HepG2 (cell line): ENCODE data around the gene TUT7. TPM values are rescaled to one million over a fixed set of nuclear protein-coding genes. Genes with fewer than 3 reads are reported as not detected.

Source experiments
- BRF2 ChIP-seq: sonication (generic); formaldehyde crosslinking; IDR thresholded peaks from 2 replicates; pipeline ENCODE4 v1.8.1; 2022; ENCODE audit warnings: mild to moderate bottlenecking, missing genetic modification reagents
- CHD2 ChIP-seq: IDR thresholded peaks from 2 replicates; pipeline ENCODE4 v1.6.1; 2011; ENCODE audit warnings: low read depth, low read length, improper control_type of control experiment
- DDIT3 ChIP-seq: sonication (generic); formaldehyde crosslinking; IDR thresholded peaks from 2 replicates; pipeline ENCODE4 v1.4.0; 2020; ENCODE audit warnings: mild to moderate bottlenecking, missing genetic modification reagents
- FOSL2 ChIP-seq: sonication (generic); formaldehyde crosslinking; IDR thresholded peaks from 2 replicates; pipeline ENCODE4 v1.4.0; 2020; ENCODE audit warnings: missing genetic modification reagents
- FUBP1 ChIP-seq: sonication (generic); formaldehyde crosslinking; IDR thresholded peaks from 2 replicates; pipeline ENCODE4 v1.5.1; 2020; ENCODE audit warnings: missing genetic modification reagents, mild to moderate bottlenecking, borderline replicate concordance
- HDAC1 ChIP-seq: sonication (generic); formaldehyde crosslinking; IDR thresholded peaks from 2 replicates; pipeline ENCODE4 v1.5.1; 2020; ENCODE audit warnings: mild to moderate bottlenecking, missing genetic modification reagents
- HNF1A ChIP-seq, 2 experiments: sonication (generic) in 1 of 2; formaldehyde crosslinking in 1 of 2; IDR thresholded peaks; 2 replicates each; pipeline versions ENCODE4 v1.4.0 to v1.6.1; 2016 to 2020; ENCODE audit warnings: borderline replicate concordance in 1 of 2, low read depth in 1 of 2, mild to moderate bottlenecking in 1 of 2, missing genetic modification reagents in 1 of 2
- MXD3 ChIP-seq: IDR thresholded peaks from 2 replicates; pipeline ENCODE4 v1.6.1; 2016; ENCODE audit warnings: mild to moderate bottlenecking, missing biosample characterization, missing genetic modification reagents
- NFKBIZ ChIP-seq: IDR thresholded peaks from 2 replicates; pipeline ENCODE4 v1.6.1; 2018; ENCODE audit warnings: missing genetic modification reagents, missing compliant biosample characterization
- PHF21A ChIP-seq: sonication (generic); formaldehyde crosslinking; IDR thresholded peaks from 2 replicates; pipeline ENCODE4 v1.5.0; 2020; ENCODE audit warnings: mild to moderate bottlenecking, missing genetic modification reagents
- POGZ ChIP-seq: sonication (generic); formaldehyde crosslinking; IDR thresholded peaks from 2 replicates; pipeline ENCODE4 v1.4.0; 2020; ENCODE audit warnings: mild to moderate bottlenecking, missing genetic modification reagents
- RNF2 ChIP-seq: fragments of 450-650 bp; conservative IDR thresholded peaks from 2 replicates; pipeline ENCODE4 v1.6.1; 2016; ENCODE audit warnings: low read depth
- SRF ChIP-seq: IDR thresholded peaks from 2 replicates; pipeline ENCODE4 v1.6.1; 2011; ENCODE audit warnings: mild to moderate bottlenecking, low read depth, low read length, moderate library complexity
- ZNF431 ChIP-seq: sonication (generic); formaldehyde crosslinking; IDR thresholded peaks from 2 replicates; pipeline ENCODE4 v1.9.0; 2022; ENCODE audit warnings: missing genetic modification reagents, low read depth, mild to moderate bottlenecking, borderline replicate concordance
- polyA plus RNA-seq, 8 experiments: library from polyadenylated mRNA; depleted of rRNA in 3 of 8; stranded (reverse) in 7 of 8; unstranded in 1 of 8; fragments of >200 nt; fragmentation: Illumina TruSeq in 4 of 8; extraction: Trizol in 4 of 8; gene quantifications; 2 replicates each; pipeline versions ENCODE4 v1.2.1 to v1.2.3, GENCODE V29; 2011 to 2016; ENCODE audit warnings: low read depth in 4 of 8, missing spikeins in 1 of 8, mixed read lengths in 1 of 8; ENCODE audit not compliant: insufficient read depth in 1 of 8
- total RNA-seq, 5 experiments: library from RNA; depleted of rRNA; stranded (reverse); fragments of >200 nt; fragmentation: Illumina TruSeq; extraction: Trizol; gene quantifications; 2 replicates each; pipeline ENCODE4 v1.2.3, GENCODE V29; 2016; ENCODE audit warnings: low read depth in 1 of 5
- TF ChIP-seq, protein P1 (sequence below): sonication (generic); formaldehyde crosslinking; IDR thresholded peaks from 2 replicates; pipeline ENCODE4 v1.8.1; 2023; ENCODE audit warnings: missing genetic modification reagents, inconsistent platforms, borderline replicate concordance
- TF ChIP-seq, protein P2 (sequence below): sonication (generic); formaldehyde crosslinking; IDR thresholded peaks from 2 replicates; pipeline ENCODE4 v1.5.0; 2020; ENCODE audit warnings: mild to moderate bottlenecking, missing genetic modification reagents, borderline replicate concordance

Gene TUT7
- total and polyA plus RNA-seq, 2 of the 13 experiments (the other 11 are each of a cell fraction or from before 2014, with no cell fraction given) = 12.0 to 19.4 TPM

GRCh38 chr9:86354011-86354817 is at the start of gene TUT7 (continued):
- peak; percentile 65; the same call in 1 of the 2 replicates for TF ChIP-seq BRF2 (CRISPR knock-in tag)
- TF ChIP-seq CHD2 = no peak
- TF ChIP-seq PHF21A (CRISPR knock-in tag) = peak; percentile 74
- TF ChIP-seq, protein P1, sequence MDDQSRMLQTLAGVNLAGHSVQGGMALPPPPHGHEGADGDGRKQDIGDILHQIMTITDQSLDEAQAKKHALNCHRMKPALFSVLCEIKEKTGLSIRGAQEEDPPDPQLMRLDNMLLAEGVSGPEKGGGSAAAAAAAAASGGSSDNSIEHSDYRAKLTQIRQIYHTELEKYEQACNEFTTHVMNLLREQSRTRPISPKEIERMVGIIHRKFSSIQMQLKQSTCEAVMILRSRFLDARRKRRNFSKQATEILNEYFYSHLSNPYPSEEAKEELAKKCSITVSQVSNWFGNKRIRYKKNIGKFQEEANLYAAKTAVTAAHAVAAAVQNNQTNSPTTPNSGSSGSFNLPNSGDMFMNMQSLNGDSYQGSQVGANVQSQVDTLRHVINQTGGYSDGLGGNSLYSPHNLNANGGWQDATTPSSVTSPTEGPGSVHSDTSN = no peak
- TF ChIP-seq NFKBIZ (CRISPR knock-in tag) = no peak
- TF ChIP-seq SRF = no peak
- TF ChIP-seq HNF1A (IDR thresholded peaks at IDR 0.05; ENCODE audit: low read depth) = 0 out of 2 replicates have a peak, but pooled peaks have one; percentile 18
- no peak; the same call in 1 of the 2 replicates for TF ChIP-seq HNF1A (CRISPR knock-in tag; IDR thresholded peaks at IDR 0.05; ENCODE audit: borderline replicate concordance)
- TF ChIP-seq ZNF431 (CRISPR knock-in tag) = no peak
- no peak for TF ChIP-seq FUBP1 (CRISPR knock-in tag)
- TF ChIP-seq, protein P2, sequence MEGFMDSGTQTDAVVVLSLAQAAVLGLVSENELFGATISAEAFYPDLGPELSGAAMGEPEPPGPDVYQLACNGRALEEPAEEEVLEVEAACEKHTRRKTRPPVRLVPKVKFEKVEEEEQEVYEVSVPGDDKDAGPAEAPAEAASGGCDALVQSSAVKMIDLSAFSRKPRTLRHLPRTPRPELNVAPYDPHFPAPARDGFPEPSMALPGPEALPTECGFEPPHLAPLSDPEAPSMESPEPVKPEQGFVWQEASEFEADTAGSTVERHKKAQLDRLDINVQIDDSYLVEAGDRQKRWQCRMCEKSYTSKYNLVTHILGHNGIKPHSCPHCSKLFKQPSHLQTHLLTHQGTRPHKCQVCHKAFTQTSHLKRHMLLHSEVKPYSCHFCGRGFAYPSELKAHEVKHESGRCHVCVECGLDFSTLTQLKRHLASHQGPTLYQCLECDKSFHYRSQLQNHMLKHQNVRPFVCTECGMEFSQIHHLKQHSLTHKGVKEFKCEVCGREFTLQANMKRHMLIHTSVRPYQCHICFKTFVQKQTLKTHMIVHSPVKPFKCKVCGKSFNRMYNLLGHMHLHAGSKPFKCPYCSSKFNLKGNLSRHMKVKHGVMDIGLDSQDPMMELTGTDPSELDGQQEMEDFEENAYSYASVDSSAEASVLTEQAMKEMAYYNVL (CRISPR knock-in tag) = peak; percentile 84; the same call in 1 of the 2 replicates
- TF ChIP-seq POGZ = peak; percentile 92
- no peak for TF ChIP-seq RNF2
- peak; percentile 62; the same call in 1 of the 2 replicates for TF ChIP-seq MXD3 (CRISPR knock-in tag)
- TF ChIP-seq HDAC1 (CRISPR knock-in tag) = peak; percentile 88
- no peak for TF ChIP-seq DDIT3 (CRISPR knock-in tag)
- peak; percentile 50 for TF ChIP-seq FOSL2 (CRISPR knock-in tag)
